ENCODE measurements around the gene ITGB6.

The ITGB6 gene

DNA sequence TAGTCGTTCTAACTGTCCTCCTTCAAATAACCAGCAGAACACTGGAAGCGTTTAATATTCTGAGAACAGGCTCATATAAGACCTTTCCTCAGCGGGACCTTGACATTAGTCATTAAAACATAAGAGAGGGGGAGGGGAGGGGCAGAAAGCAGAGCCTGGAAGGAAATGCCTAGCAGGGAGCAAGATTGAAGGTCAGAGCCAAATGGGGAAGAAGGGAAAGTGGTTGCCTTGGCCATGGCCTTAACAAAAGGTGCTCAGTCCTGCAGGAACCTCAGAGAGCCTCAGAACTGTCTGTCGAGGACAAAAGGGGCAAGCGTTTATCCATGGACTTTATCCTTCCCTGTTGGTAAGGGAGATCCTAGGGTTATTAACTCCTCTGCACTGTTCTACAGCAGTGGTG, 136.8 kb downstream of the ITGB6 start:
- peak overlapping the region; percentile 77 for H3K4me3 ChIP-seq (ENCODE audit: low read length)
- TF ChIP-seq CTCF (conservative IDR thresholded peaks at IDR 0.05; ENCODE audit: low read depth, low read length): no peak
- DNase-seq (ENCODE audit: low read depth): no peak

DNA sequence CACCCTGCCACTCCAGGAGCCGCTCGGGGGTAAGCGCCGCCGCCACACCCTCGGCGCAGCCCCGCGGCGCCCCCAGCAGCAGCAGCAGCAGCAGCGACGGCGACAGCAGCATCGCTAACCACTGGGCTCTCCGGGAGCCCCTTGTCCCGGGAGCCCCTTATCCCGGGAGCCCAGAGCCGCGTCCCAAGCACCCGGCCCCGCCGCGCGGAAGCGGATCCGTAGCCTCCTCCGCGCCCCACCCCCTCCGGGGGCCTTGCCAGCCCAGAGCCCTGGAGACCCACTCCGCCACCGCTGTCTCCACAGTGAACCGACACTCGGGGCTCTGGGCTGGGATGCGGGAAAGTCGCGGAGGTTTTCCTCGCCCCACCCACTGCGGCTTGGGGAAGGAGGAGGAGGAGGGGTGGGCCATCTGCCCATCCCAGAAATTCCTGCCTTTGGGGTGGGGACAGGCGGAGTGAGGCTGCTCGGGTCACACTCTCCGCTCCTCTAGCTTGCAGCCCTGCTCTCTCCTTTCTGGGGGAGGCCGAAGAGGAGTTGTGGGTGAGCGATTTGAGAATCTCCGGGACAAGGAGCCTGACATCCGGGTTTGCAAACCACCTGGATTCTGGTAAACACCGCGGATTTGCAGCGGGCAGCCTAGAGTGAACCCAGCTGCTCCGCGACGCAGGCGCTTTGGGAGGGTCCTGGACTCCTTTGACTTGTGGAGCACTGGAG, 137.6 kb downstream of the ITGB6 start, which contains the start of gene PLA2R1:
Gene PLA2R1 (minus strand): TSS at position 324 of the 714 bp plus-strand sequence. CDS start 212 bp downstream, at position 112.
- no peak for TF ChIP-seq CTCF (conservative IDR thresholded peaks at IDR 0.05; ENCODE audit: low read depth, low read length)
- H3K4me3 ChIP-seq (ENCODE audit: low read length): peak within 1 kb of the TSS; percentile 77
- DNase-seq (ENCODE audit: low read depth): no peak

DNA sequence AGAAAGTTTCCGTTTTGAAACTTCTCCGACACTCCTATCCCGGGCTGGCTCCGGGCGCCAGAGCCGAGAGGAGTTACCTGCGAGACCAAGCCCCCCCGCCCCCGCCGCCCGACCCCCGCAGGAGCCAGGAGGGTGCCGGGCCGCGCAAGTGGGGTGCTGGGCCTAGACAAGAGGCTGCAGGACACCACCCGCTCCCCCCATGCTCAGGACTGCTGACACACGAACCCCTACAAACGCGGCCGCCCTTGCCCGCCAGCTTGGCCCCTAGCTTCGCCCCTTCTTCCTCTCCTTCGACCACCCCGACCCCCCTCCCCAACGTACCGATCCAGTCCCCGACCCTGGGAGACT, 138.2 kb downstream of the ITGB6 start:
- DNase-seq (ENCODE audit: low read depth): no peak
- peak overlapping the region; percentile 77 for H3K4me3 ChIP-seq (ENCODE audit: low read length)
- no peak for TF ChIP-seq CTCF (conservative IDR thresholded peaks at IDR 0.05; ENCODE audit: low read depth, low read length)

DNA sequence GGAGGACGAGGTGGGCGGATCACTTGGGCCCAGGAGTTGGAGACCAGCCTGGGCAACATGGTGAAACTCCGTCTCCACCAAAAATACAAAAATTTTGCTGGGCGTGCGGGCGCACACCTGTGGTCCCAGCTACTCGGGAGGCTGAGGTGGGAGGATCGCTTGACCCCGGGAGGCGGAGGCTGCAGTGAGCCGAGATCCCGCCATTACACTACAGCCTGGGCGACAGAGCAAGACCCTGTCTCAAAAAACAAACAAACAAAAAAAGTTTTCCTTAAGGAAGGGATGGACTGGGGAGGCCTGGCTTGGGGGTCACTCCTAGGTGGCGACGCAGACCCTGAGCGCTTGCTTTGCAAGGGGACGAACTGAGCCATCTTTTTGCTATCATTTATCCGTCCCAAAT, 138.5 kb downstream of the ITGB6 start:
- H3K4me3 ChIP-seq (ENCODE audit: low read length): peak overlapping the region; percentile 77
- DNase-seq (ENCODE audit: low read depth): no peak
- no peak for TF ChIP-seq CTCF (conservative IDR thresholded peaks at IDR 0.05; ENCODE audit: low read depth, low read length)

GRCh38 chr2:160060297-160060696, 139.8 kb downstream of the ITGB6 start:
- no peak overlapping the region for H3K4me3 ChIP-seq (ENCODE audit: low read length)
- no peak for TF ChIP-seq CTCF (conservative IDR thresholded peaks at IDR 0.05; ENCODE audit: low read depth, low read length)
- no peak for DNase-seq (ENCODE audit: low read depth)

- DNase-seq (ENCODE audit: low read depth): no peak
- H3K4me3 ChIP-seq (ENCODE audit: low read length): no peak overlapping the region
- TF ChIP-seq CTCF (conservative IDR thresholded peaks at IDR 0.05; ENCODE audit: low read depth, low read length): no peak
Observed at GRCh38 chr2:160057356-160057755, 142.7 kb downstream of the ITGB6 start.

DNA sequence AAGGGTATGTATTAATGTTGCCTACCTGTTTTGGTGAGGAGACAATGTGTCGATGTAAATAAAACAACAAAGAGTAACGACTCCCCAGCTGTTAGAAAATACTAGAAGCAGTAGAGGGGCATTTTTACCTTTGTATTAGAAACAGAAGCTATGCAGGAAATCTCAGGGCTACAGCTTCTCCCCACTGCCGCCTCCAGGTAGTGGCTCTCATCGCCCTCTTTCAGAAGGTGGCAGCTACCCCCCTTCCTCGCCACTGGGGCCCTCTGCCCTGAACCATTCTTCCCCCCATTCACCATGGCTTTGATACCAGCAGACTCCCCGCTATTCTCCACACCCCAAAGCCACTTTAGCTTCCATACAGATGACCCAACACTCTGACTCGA, 144.4 kb downstream of the ITGB6 start:
- DNase-seq (ENCODE audit: low read depth): no peak
- no peak overlapping the region for H3K4me3 ChIP-seq (ENCODE audit: low read length)
- no peak for TF ChIP-seq CTCF (conservative IDR thresholded peaks at IDR 0.05; ENCODE audit: low read depth, low read length)

All from retinal pigment epithelial cell (primary cell).